Endothelial cell of umbilical vein (primary cell): ENCODE data around the gene HDAC4.

Experiments used
- POLR2A ChIP-seq: IDR thresholded peaks from 2 replicates; pipeline ENCODE4 v1.6.1; 2012; ENCODE audit warnings: low read depth, mild to moderate bottlenecking, control low read depth, low read length
- POLR2AphosphoS5 ChIP-seq: IDR thresholded peaks from 2 replicates; pipeline ENCODE4 v1.6.1; 2012; ENCODE audit warnings: low read depth, mild to moderate bottlenecking, control low read depth, low read length, moderate library complexity; ENCODE audit not compliant: insufficient read depth
- TF ChIP-seq, protein P1 (sequence below), 2 donors: IDR thresholded peaks; 1 replicate in 1 of 2; 2 replicates in 1 of 2; pipeline ENCODE4 v1.5.1; 2011; ENCODE audit warnings: low read length in 2 of 2, mild to moderate bottlenecking in 2 of 2, moderate library complexity in 2 of 2, control low read depth in 1 of 2, inconsistent platforms in 1 of 2, low read depth in 1 of 2; ENCODE audit not compliant: insufficient read depth in 1 of 2; ENCODE audit errors: extremely low read depth in 1 of 2

DNA sequence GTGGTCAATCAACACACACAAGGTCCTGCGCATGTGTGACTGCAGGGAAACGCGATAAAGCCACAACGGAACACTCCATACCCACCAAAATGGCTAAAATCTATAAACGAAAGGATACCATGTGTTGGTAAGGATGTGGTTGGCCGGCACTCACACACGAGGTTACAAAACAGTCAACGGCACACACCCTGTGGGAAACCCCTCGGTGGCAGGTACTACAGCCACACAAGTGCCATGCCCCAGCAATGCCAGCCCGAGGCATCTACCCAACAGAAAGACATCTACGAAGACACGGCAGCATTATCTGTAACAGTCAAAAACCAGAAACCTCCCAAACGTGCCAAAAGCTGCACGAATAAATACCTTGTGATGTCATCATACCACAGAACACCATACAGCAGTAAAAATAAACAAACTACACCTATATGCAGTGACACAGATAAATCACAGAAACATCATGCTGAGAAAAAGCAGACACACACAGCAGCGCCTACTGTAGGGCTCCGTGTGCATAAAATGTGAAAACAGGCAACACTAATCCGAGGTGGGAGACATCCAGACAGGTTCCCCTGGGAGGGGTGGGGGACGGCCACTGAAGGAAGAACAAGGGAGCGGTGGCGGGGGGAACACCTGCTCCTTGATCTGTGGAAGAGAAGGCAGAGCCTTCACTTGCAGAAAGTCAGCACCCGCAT lies 36.7 kb downstream of the HDAC4 start:
- no peak for TF ChIP-seq POLR2A
- TF ChIP-seq, protein P1, sequence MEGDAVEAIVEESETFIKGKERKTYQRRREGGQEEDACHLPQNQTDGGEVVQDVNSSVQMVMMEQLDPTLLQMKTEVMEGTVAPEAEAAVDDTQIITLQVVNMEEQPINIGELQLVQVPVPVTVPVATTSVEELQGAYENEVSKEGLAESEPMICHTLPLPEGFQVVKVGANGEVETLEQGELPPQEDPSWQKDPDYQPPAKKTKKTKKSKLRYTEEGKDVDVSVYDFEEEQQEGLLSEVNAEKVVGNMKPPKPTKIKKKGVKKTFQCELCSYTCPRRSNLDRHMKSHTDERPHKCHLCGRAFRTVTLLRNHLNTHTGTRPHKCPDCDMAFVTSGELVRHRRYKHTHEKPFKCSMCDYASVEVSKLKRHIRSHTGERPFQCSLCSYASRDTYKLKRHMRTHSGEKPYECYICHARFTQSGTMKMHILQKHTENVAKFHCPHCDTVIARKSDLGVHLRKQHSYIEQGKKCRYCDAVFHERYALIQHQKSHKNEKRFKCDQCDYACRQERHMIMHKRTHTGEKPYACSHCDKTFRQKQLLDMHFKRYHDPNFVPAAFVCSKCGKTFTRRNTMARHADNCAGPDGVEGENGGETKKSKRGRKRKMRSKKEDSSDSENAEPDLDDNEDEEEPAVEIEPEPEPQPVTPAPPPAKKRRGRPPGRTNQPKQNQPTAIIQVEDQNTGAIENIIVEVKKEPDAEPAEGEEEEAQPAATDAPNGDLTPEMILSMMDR (IDR thresholded peaks at IDR 0.05; ENCODE audit: extremely low read depth in 1 of 2, insufficient read depth in 1 of 2, low read depth in 1 of 2, low read length in 2 of 2) = no peak
- no peak for TF ChIP-seq POLR2AphosphoS5
